ENCODE data around the gene SLC25A39. TPM values are rescaled to one million over a fixed set of nuclear protein-coding genes. Genes with fewer than 3 reads are reported as not detected.

SLC25A39 gene
- total and polyA plus RNA-seq, 2 of the 13 experiments (the other 11 are each of a cell fraction or from before 2014, with no cell fraction given): 144 to 151 TPM

DNA sequence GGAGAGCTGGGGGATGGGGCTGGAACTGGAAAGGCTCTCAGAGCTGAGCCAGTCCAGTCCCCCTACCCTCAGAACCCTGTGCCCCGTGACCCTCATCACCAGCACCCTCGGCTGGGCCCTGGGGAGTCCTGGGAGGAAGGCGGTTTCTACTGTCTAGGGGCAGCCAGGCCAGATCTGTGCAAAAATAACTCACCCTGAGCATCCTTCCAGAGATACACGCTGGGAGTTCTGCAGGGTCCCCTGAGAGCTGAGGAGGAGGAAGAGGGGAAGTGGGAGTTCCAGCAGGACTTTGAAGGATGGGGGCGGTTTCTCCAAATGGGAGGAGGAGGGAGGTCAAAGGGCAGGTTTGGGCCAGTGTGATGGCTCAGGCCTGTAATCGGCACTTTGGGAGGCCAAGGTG lies 51.7 kb downstream of the SLC25A39 start:
- in situ Hi-C loops (cut with HindIII; ENCODE audit: extremely low pct_ligation_motif_present, low pct_unique_long_range_greater_than_20kb) (no loop called here), intact Hi-C loops (cut with micrococcal nuclease; ENCODE audit: unreplicated experiment) (loop anchor here (10.0 kb wide), 1 partner anchor 52 kb away; the partner anchor contains the start of gene SLC25A39)
- no peak overlapping the region for H3K4me3 ChIP-seq (replicated peaks in 1 of 3; ENCODE audit: insufficient read depth in 1 of 3, low read depth in 2 of 3, low read length in 3 of 3)
- H3K4me1 ChIP-seq (ENCODE audit: insufficient read depth, low read length): 0 out of 2 replicates have a peak, but pooled peaks cover 4% of the 10 kb centered on the region
- no peak; the same call in 2 of the 3 replicates for ATAC-seq
- H3K36me3 ChIP-seq (replicated peaks in 1 of 2; ENCODE audit: control insufficient read depth in 1 of 2, insufficient read depth in 2 of 2, low read length in 2 of 2): no peaks in the 10 kb centered on the region
- no peak for DNase-seq (ENCODE audit: low spot score)
- POLR2A ChIA-PET: no interaction called here
- no peak overlapping the region for H3K27ac ChIP-seq (ENCODE audit: extremely low read length, insufficient read depth, low read length)
- H3K4me2 ChIP-seq (ENCODE audit: low read depth, low read length): no peak overlapping the region
- 28% methylated on average over 5 of the region's 6 CpGs for WGBS (ENCODE audit: low lambda C conversion rate)
- BruUV-seq (replicated peaks): no TSS peak
- peaks cover 7 to 60% of the 10 kb centered on the region in 2 experiments for H3K27me3 ChIP-seq (ENCODE audit: control insufficient read depth in 1 of 2, insufficient read depth in 2 of 2, low read length in 2 of 2)
- H4K20me1 ChIP-seq (ENCODE audit: insufficient read depth, low read length): no peaks in the 10 kb centered on the region
- H3K79me2 ChIP-seq (ENCODE audit: insufficient read depth, low read length): no peaks in the 10 kb centered on the region
- no peaks in the 10 kb centered on the region for H3K9me3 ChIP-seq (ENCODE audit: low read length)
- CTCF ChIA-PET (ENCODE audit: low intra/inter-chr PET ratio, low total read pairs): no interaction called here
- no peak for FAIRE-seq
- no peak overlapping the region for H2AFZ ChIP-seq (ENCODE audit: low read length)
- TF ChIP-seq HOXA7 (CRISPR knock-in tag; IDR thresholded peaks at IDR 0.05) (no peak), NR2F2 (IDR thresholded peaks at IDR 0.05; ENCODE audit: borderline replicate concordance, low read depth) (no peak), ZNF441 (CRISPR knock-in tag; IDR thresholded peaks at IDR 0.05; ENCODE audit: borderline replicate concordance) (no peak), ZFP41 (CRISPR knock-in tag; IDR thresholded peaks at IDR 0.05; ENCODE audit: borderline replicate concordance) (no peak), HMG20A (CRISPR knock-in tag; IDR thresholded peaks at IDR 0.05; ENCODE audit: borderline replicate concordance) (no peak), HMG20B (CRISPR knock-in tag; conservative IDR thresholded peaks at IDR 0.05) (no peak), REXO4 (CRISPR knock-in tag; IDR thresholded peaks at IDR 0.05; ENCODE audit: borderline replicate concordance) (no peak)
- TF ChIP-seq, protein P1, sequence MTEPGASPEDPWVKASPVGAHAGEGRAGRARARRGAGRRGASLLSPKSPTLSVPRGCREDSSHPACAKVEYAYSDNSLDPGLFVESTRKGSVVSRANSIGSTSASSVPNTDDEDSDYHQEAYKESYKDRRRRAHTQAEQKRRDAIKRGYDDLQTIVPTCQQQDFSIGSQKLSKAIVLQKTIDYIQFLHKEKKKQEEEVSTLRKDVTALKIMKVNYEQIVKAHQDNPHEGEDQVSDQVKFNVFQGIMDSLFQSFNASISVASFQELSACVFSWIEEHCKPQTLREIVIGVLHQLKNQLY (CRISPR knock-in tag; IDR thresholded peaks at IDR 0.05): no peak
- no peak overlapping the region for H3K9ac ChIP-seq (ENCODE audit: insufficient read depth, low read depth, low read length)

DNA sequence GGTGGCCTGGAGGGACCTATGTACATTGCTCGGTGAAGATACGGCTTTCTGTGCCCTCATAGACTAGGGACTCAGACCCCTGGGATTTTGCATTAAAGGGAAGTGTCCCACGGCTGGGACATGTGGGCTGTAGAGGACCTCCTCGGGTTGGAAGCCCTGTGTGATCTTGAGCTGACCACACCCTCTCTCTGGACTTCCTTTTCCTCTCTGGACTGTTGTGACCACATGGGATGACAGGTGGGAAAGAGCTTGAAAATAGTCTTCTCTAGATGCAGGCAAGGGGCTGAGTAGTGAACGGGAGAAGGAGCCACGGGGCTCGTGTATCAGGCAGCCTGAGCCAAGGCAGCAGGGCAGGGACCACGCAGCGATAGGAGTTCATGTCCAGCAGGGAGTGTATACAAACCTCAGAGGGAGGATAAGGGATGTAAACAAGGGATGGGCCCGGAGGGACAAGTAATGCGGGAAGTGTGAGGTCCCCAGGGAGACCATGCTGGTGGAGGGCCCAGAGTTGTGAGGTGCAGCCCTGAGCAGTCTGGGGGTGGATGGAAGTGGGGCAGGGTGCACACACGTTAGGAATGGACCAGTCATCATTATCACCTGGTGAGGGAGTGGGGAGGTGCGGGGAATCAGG lies 52.2 kb downstream of the SLC25A39 start:
- H3K4me3 ChIP-seq (replicated peaks in 1 of 3; ENCODE audit: insufficient read depth in 1 of 3, low read depth in 2 of 3, low read length in 3 of 3): no peak overlapping the region
- TF ChIP-seq FOXA1 (IDR thresholded peaks at IDR 0.05) (no peak), FOXA1 (CRISPR knock-in tag; IDR thresholded peaks at IDR 0.05) (peak; percentile 29; the same call in 1 of the 2 replicates), FOXA3 (CRISPR knock-in tag; IDR thresholded peaks at IDR 0.05) (peak; percentile 45), ZNF563 (CRISPR knock-in tag; IDR thresholded peaks at IDR 0.05) (no peak), ZNF205 (CRISPR knock-in tag; IDR thresholded peaks at IDR 0.05) (no peak)
- TF ChIP-seq, protein P2, sequence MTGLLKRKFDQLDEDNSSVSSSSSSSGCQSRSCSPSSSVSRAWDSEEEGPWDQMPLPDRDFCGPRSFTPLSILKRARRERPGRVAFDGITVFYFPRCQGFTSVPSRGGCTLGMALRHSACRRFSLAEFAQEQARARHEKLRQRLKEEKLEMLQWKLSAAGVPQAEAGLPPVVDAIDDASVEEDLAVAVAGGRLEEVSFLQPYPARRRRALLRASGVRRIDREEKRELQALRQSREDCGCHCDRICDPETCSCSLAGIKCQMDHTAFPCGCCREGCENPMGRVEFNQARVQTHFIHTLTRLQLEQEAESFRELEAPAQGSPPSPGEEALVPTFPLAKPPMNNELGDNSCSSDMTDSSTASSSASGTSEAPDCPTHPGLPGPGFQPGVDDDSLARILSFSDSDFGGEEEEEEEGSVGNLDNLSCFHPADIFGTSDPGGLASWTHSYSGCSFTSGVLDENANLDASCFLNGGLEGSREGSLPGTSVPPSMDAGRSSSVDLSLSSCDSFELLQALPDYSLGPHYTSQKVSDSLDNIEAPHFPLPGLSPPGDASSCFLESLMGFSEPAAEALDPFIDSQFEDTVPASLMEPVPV (CRISPR knock-in tag; IDR thresholded peaks at IDR 0.05): no peak
- no TSS peak for BruUV-seq (replicated peaks)
- intact Hi-C loops (cut with micrococcal nuclease; ENCODE audit: unreplicated experiment): loop anchor here (10.0 kb wide), 1 partner anchor 52 kb away; the partner anchor contains the start of gene SLC25A39
- H3K27me3 ChIP-seq (ENCODE audit: control insufficient read depth in 1 of 2, insufficient read depth in 2 of 2, low read length in 2 of 2): peaks cover 7 to 59% of the 10 kb centered on the region in 2 experiments
- H2AFZ ChIP-seq (ENCODE audit: low read length): no peak overlapping the region
- WGBS (ENCODE audit: low lambda C conversion rate): 7% methylated on average over 13 of the region's 13 CpGs
- H3K79me2 ChIP-seq (ENCODE audit: insufficient read depth, low read length): no peaks in the 10 kb centered on the region
- H3K36me3 ChIP-seq (replicated peaks in 1 of 2; ENCODE audit: control insufficient read depth in 1 of 2, insufficient read depth in 2 of 2, low read length in 2 of 2): no peaks in the 10 kb centered on the region
- H3K9me3 ChIP-seq (ENCODE audit: low read length): no peaks in the 10 kb centered on the region
- CTCF ChIA-PET (ENCODE audit: low intra/inter-chr PET ratio, low total read pairs): no interaction called here
- no peak overlapping the region for H3K27ac ChIP-seq (ENCODE audit: extremely low read length, insufficient read depth, low read length)
- ATAC-seq: peak; percentile 32
- POLR2A ChIA-PET: no interaction called here
- no peak for DNase-seq (ENCODE audit: low spot score)
- H3K4me1 ChIP-seq (ENCODE audit: insufficient read depth, low read length): 0 out of 2 replicates have a peak, but pooled peaks cover 4% of the 10 kb centered on the region
- H4K20me1 ChIP-seq (ENCODE audit: insufficient read depth, low read length): no peaks in the 10 kb centered on the region
- no peak overlapping the region for H3K9ac ChIP-seq (ENCODE audit: insufficient read depth, low read depth, low read length)
- H3K4me2 ChIP-seq (ENCODE audit: low read depth, low read length): no peak overlapping the region
- in situ Hi-C loops (cut with HindIII; ENCODE audit: extremely low pct_ligation_motif_present, low pct_unique_long_range_greater_than_20kb): no loop called here
- no peak for FAIRE-seq
